Activated naive CD4-positive, alpha-beta T cell treated with anti-CD3 and anti-CD28 coated beads, Interleukin-2, amount 10 ng/mL, durations not matched to agents 7 days and 5 days (primary cell): Measurements from ENCODE around the gene MMP24.

ENCODE experiments used
- CTCF ChIA-PET: fragments of 350-600 bp; sonication (Branson Sonifier 250); formaldehyde crosslinking; loops from one replicate; lab custom pipeline; 2021; ENCODE audit warnings: antibody characterized with exemption; lab: Charles Lee
- DNase-seq: peaks from one replicate; pipeline ENCODE4 v3.0.0-alpha.2; 2020
- H3K27ac Mint-ChIP-seq: one replicate; pipeline ENCODE4 v1.8.0; 2021; ENCODE audit warnings: mild to moderate bottlenecking, moderate library complexity, mixed read lengths
- H3K27me3 Mint-ChIP-seq: one replicate; pipeline ENCODE4 v1.8.0; 2021; ENCODE audit warnings: mild to moderate bottlenecking, mixed read lengths
- H3K36me3 Mint-ChIP-seq: one replicate; pipeline ENCODE4 v1.8.0; 2021; ENCODE audit warnings: mixed read lengths
- H3K4me1 Mint-ChIP-seq: one replicate; pipeline ENCODE4 v1.8.0; 2021; ENCODE audit warnings: mixed read lengths
- H3K4me3 Mint-ChIP-seq: one replicate; pipeline ENCODE4 v1.8.0; 2021; ENCODE audit warnings: mild to moderate bottlenecking, moderate library complexity, mixed read lengths
- H3K9me3 Mint-ChIP-seq: one replicate; pipeline ENCODE4 v1.8.0; 2021; ENCODE audit warnings: mixed read lengths

MMP24 gene

GRCh38 chr20:35302421-35303335, 76.2 kb downstream of the MMP24 start:
- no peak overlapping the region for H3K4me3 Mint-ChIP-seq
- peaks cover 23% of the 10 kb centered on the region for H3K4me1 Mint-ChIP-seq
- DNase-seq, result no peak
- H3K27ac Mint-ChIP-seq, result no peak overlapping the region
- CTCF ChIA-PET, result interaction anchor here (0.9 to 8.6 kb wide), 11 partner anchors 8 to 159 kb away, joined by 3 to 104 read pairs (median 7); partner anchors contain the start of genes CEP250 and GDF5
- no peaks in the 10 kb centered on the region for H3K9me3 Mint-ChIP-seq
- H3K36me3 Mint-ChIP-seq, result peaks cover 1% of the 10 kb centered on the region
- H3K27me3 Mint-ChIP-seq, result peaks cover 8% of the 10 kb centered on the region

- Mint-ChIP-seq H3K36me3 (peaks cover 1% of the 10 kb centered on the region), H3K27me3 (peaks cover 6% of the 10 kb centered on the region), H3K4me1 (peaks cover 23% of the 10 kb centered on the region), H3K9me3 (no peaks in the 10 kb centered on the region), H3K4me3 (no peak overlapping the region), H3K27ac (no peak overlapping the region)
- no peak for DNase-seq
- CTCF ChIA-PET, result interaction anchor here (0.7 to 8.6 kb wide), 11 partner anchors 15 to 158 kb away, joined by 3 to 104 read pairs (median 7); partner anchors contain the start of genes CEP250 and GDF5
Observed at GRCh38 chr20:35303382-35303734, 76.9 kb downstream of the MMP24 start.

DNA sequence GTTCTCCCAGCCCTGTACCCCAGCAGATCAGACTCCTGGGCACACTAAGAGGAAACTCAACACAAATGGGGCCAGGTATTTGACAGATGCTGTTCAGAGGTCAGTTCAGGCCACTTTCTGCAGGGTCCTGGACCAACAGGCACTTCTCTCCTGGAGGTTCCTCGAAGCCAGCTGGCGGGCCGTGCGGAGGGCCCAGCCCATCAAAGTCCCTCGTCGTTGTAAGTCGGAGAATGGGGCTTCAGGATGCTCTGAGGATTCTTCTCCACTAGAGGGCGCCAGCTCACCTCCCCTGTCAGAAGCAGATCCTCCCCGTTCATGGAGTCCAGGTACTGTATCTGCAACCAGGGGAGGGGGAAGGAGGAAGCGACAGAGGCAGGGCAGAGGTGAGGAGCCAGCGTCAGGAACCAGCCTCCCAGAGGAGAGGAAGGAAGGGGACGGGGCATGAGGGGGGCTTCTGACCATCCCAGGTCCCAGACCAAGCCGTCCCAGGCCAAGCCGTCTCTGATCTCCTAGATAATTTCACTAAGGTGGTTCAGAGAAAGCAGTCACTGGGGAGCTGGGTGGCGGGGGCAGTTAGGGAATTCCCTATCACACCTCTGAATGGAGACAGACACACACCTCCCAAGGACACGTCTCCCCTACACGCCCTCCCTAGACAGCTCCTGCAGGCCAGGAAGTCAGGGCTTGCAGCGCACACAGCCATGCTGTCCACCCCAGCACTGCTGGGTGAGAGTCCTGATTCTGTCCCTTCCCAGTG, 77.4 kb downstream of the MMP24 start:
- Mint-ChIP-seq H3K9me3 (no peaks in the 10 kb centered on the region), H3K4me3 (no peak overlapping the region), H3K27ac (no peak overlapping the region), H3K27me3 (peaks cover under 1% of the 10 kb centered on the region), H3K36me3 (peaks cover 1% of the 10 kb centered on the region), H3K4me1 (peaks cover 23% of the 10 kb centered on the region)
- CTCF ChIA-PET, result interaction anchor here (0.6 to 8.6 kb wide), 17 partner anchors 9 to 158 kb away, joined by 3 to 104 read pairs (median 6); partner anchors contain the start of genes CEP250, EIF6 and GDF5
- peak; percentile 91 for DNase-seq

GRCh38 chr20:35304956-35305355, 78.5 kb downstream of the MMP24 start:
- peak overlapping the region; percentile 34 for H3K27ac Mint-ChIP-seq
- H3K4me3 Mint-ChIP-seq, result no peak overlapping the region
- no peaks in the 10 kb centered on the region for H3K9me3 Mint-ChIP-seq
- DNase-seq, result no peak
- no peaks in the 10 kb centered on the region for H3K27me3 Mint-ChIP-seq
- CTCF ChIA-PET, result interaction anchor here (0.9 to 8.6 kb wide), 10 partner anchors 13 to 472 kb away, joined by 3 to 104 read pairs (median 8); partner anchors contain the start of gene GDF5
- H3K36me3 Mint-ChIP-seq, result peaks cover 1% of the 10 kb centered on the region
- H3K4me1 Mint-ChIP-seq, result peaks cover 23% of the 10 kb centered on the region

DNA sequence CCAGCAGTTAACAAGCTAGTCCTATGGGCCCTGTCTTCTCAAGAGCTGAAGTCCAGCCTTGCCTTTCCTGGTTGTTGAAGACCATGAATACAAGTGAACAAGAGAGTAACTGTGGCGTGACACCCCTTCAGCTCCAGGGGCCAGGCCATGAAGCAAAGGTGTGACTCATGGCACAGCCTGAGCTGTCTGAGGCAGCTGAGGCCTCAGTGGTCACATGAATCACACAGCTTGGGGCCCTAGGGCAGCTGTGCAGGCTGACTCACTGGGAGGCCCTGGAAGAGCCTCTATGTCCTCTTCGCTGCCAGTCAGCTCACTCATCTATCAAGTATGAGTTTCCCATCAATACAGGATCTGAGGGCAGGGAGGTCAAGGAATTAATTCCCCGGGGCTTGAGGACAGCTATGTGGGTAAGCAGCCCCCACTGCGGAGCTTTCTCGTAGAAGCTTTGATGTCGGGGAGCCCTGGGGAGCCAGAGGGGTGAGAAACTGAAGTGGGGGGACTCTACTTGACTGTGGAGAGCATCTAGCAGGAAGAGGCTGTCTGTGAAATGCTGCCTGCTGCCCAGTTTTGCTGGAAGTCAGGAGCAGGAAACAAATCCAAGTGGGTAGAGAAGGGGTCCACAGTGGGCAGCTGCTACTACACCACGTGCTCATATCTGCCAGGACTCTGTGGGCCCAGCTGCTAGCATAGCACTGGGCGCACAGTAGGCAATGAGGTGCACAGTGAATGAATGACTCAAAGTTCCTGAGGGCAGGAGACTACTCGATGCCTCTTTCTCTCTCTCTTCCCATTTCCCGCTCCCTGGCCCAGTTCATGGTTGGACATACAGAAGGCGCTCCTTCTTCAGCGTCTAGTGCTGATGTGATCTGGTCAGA, 79.4 kb downstream of the MMP24 start:
- Mint-ChIP-seq H3K4me3 (no peak overlapping the region), H3K27ac (peak overlapping the region; percentile 38), H3K4me1 (peaks cover 23% of the 10 kb centered on the region), H3K9me3 (no peaks in the 10 kb centered on the region), H3K36me3 (peaks cover 1% of the 10 kb centered on the region), H3K27me3 (no peaks in the 10 kb centered on the region)
- peak; percentile 54 for DNase-seq
- CTCF ChIA-PET, result interaction anchor here (0.6 to 8.6 kb wide), 18 partner anchors 8 to 473 kb away, joined by 3 to 104 read pairs (median 6); partner anchors contain the start of genes CEP250, EIF6 and GDF5

GRCh38 chr20:35306931-35307517, 80.5 kb downstream of the MMP24 start:
- H3K27ac Mint-ChIP-seq, result no peak overlapping the region
- CTCF ChIA-PET, result interaction anchor here (0.6 to 8.6 kb wide), 20 partner anchors 8 to 191 kb away, joined by 3 to 104 read pairs (median 6); partner anchors contain the start of genes EDEM2, EIF6, GDF5 and MMP24OS
- DNase-seq, result peak; percentile 45
- no peak overlapping the region for H3K4me3 Mint-ChIP-seq
- H3K27me3 Mint-ChIP-seq, result no peaks in the 10 kb centered on the region
- H3K4me1 Mint-ChIP-seq, result peaks cover 32% of the 10 kb centered on the region
- H3K9me3 Mint-ChIP-seq, result no peaks in the 10 kb centered on the region
- H3K36me3 Mint-ChIP-seq, result peaks cover 3% of the 10 kb centered on the region

GRCh38 chr20:35307666-35308653, 81.5 kb downstream of the MMP24 start:
- Mint-ChIP-seq H3K27ac (no peak overlapping the region), H3K4me3 (no peak overlapping the region), H3K9me3 (no peaks in the 10 kb centered on the region), H3K36me3 (peaks cover 8% of the 10 kb centered on the region), H3K27me3 (no peaks in the 10 kb centered on the region), H3K4me1 (peaks cover 40% of the 10 kb centered on the region)
- CTCF ChIA-PET, result interaction anchor here (0.6 to 8.6 kb wide), 14 partner anchors 10 to 161 kb away, joined by 3 to 104 read pairs (median 5); partner anchors contain the start of genes EDEM2, EIF6, GDF5 and MMP24OS
- DNase-seq, result no peak

DNA sequence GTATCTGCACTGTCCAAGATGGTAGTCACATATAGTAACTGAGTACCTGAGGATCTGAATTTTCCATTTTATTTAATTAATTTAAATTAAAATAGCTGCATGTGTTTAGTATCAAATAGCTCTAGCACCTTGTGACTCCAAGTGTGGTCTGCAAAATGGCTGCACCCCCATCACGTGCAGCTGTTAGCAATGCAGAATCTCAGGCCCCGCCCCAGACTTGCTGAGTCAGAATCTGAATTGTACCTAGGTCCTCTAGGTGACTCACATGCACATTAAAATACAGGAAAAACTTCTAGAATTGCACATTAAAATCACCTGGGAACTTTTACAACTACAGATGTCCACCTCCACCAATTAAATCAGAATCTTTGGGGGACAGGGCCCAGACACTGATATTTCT, 84.9 kb downstream of the MMP24 start:
- Mint-ChIP-seq H3K4me1 (peaks cover 42% of the 10 kb centered on the region), H3K9me3 (no peaks in the 10 kb centered on the region), H3K4me3 (no peak overlapping the region), H3K27ac (no peak overlapping the region), H3K36me3 (peaks cover 12% of the 10 kb centered on the region), H3K27me3 (no peaks in the 10 kb centered on the region)
- peak; percentile 47 for DNase-seq
- CTCF ChIA-PET, result interaction anchor here (1.2 kb wide), 1 partner anchor 124 kb away, joined by 3 read pairs; no protein-coding TSS in a partner anchor

GRCh38 chr20:35311822-35312221, 85.3 kb downstream of the MMP24 start:
- Mint-ChIP-seq H3K4me3 (no peak overlapping the region), H3K4me1 (peaks cover 40% of the 10 kb centered on the region), H3K9me3 (no peaks in the 10 kb centered on the region), H3K27me3 (no peaks in the 10 kb centered on the region), H3K27ac (peak overlapping the region; percentile 10), H3K36me3 (peaks cover 12% of the 10 kb centered on the region)
- CTCF ChIA-PET, result interaction anchor here (0.6 to 1.4 kb wide), 2 partner anchors 8 to 406 kb away, joined by 3 read pairs; no protein-coding TSS in a partner anchor
- no peak for DNase-seq

GRCh38 chr20:35312318-35312717, 85.8 kb downstream of the MMP24 start:
- H3K4me3 Mint-ChIP-seq, result no peak overlapping the region
- peaks cover 12% of the 10 kb centered on the region for H3K36me3 Mint-ChIP-seq
- no peak for DNase-seq
- peak overlapping the region; percentile 43 for H3K27ac Mint-ChIP-seq
- no peaks in the 10 kb centered on the region for H3K27me3 Mint-ChIP-seq
- H3K4me1 Mint-ChIP-seq, result peaks cover 40% of the 10 kb centered on the region
- CTCF ChIA-PET, result interaction anchor here (0.6 to 1.4 kb wide), 2 partner anchors 8 to 405 kb away, joined by 3 read pairs; no protein-coding TSS in a partner anchor
- H3K9me3 Mint-ChIP-seq, result no peaks in the 10 kb centered on the region

DNA sequence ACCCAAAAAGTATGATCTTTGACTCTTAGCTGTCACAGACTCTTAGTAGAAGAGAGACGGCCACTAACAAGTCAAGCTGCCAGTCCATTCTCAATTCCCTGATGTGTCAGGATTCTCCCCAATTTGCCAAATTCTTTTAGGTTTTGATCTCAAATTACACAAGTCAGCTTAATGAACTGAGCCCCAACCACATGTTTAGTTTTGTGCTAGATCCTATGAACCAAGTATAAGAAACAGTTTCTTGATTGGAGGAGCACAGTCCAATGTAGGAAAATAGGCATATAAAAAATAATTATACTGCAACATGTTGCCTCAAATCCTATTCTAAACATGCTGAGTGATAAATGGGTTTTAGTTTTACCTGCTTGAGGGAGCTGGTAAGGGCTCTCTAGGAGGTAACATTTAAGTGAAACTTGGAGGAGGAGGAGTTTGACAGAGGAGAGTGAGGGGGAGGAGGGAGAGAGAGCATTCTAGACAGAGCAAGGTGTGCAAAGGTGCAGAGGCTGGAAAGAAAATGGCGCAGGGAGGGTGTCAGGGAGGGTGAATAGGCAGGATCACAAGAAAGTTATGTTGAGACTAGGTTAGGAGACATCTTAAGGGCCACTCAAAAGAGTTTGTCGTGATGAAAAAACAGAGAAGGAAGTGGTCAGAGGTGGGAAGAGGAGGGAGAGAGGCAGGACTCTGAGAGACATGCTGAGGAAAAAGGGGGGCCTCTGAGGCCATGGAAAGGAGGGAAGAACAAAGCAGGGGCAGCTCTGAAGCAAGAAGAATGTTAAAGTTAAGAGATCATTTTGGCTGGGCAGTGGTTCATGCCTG, 88.5 kb downstream of the MMP24 start:
- H3K9me3 Mint-ChIP-seq, result no peaks in the 10 kb centered on the region
- CTCF ChIA-PET, result interaction anchor here (1.4 kb wide), 1 partner anchor 9 kb away, joined by 8 read pairs; no protein-coding TSS in a partner anchor
- no peak overlapping the region for H3K4me3 Mint-ChIP-seq
- H3K4me1 Mint-ChIP-seq, result peaks cover 51% of the 10 kb centered on the region
- no peak for DNase-seq
- peaks cover 12% of the 10 kb centered on the region for H3K36me3 Mint-ChIP-seq
- peak overlapping the region; percentile 30 for H3K27ac Mint-ChIP-seq
- no peaks in the 10 kb centered on the region for H3K27me3 Mint-ChIP-seq
